GM19035 (cell line): ENCODE measurements around the gene POU2AF1.
A peak's percentile ranks its signal among the peaks of the same experiment; 100 is the strongest.

Experiments used
- ATAC-seq: cut with Tn5 transposase; IDR thresholded peaks from one replicate; pipeline ENCODE4 v1.9.1; 2021; ENCODE audit not compliant: unreplicated experiment

The POU2AF1 gene

DNA sequence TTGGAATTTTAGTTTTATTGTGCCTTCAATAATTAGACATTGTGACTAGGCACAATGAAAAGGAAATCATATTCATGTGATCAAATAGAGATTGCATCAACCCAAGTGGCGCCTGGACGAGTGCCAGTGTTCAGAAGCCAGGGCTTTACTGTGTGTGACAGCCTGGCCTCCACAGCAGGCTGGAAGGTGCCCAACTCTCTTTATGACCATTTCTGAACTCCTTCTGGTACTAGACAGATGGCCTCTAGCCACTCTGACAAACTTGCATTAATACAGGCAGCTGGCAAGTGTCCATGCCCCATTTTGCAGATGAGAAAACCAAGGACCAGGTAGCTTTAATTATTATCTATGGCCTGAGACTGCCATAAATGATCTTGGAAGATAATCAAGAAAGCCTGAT lies 8.3 kb upstream of the POU2AF1 start:
- no peak for ATAC-seq

DNA sequence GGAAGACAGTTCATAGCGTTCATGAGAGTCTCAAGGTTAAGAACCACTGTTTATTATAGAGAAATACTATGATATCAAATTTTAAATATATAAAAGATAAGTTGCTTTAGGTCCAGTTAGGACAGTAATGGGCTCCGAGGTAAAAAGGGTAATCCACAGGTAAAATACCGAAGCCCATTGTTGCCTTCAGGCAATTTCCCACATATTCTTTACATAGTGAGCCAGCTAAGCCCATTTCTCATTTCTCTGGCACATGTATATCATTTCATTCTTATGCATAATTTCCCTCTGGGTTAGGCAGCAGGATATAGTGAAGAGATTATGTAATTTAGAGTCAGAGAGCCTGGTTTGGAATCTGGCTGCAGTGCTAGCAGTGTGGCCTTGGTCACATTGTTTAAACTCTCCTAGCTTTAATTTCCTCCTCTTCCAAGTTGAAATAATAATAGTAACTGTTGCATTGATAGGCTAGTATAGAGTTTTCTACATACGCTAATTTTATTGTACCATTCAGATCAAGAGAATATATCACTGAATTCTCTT lies 7.6 kb upstream of the POU2AF1 start:
- no peak for ATAC-seq

DNA sequence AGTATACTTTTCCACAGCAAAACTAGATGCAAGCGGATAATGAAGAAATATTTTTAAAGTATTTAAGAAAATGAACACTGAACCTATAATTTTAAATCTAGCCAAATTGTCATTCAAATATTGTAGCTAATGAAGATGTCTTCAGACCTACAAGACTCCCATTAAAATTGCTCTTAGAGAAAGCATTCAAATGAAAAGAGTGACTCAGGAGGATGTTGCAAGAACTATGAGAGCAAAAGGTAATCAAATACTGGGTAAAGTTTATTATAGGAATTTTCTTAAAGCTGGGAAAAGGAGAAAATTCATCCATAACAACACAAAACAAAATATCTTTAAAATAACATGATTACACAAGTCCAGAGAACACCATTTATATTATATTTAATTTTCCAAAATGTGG lies 5.4 kb upstream of the POU2AF1 start:
- ATAC-seq = no peak

DNA sequence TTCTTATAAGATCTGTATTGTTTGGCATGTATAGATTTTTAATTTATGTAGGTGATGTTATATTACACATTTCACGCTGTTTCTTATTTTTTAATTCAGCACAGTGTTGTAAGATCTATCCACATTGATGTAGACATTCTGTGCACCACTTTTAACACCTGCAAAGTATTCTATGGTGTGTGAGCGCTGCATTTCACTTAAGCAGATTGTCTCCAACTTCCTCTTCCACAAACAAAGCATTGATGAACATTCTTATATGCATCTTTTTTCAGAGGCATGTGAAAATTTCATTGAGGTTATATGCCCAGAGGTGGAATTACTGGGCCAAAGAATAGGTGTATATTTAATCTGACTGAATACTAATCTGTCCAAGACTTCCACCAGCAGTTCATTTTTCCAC lies 3.4 kb upstream of the POU2AF1 start:
- ATAC-seq = no peak

DNA sequence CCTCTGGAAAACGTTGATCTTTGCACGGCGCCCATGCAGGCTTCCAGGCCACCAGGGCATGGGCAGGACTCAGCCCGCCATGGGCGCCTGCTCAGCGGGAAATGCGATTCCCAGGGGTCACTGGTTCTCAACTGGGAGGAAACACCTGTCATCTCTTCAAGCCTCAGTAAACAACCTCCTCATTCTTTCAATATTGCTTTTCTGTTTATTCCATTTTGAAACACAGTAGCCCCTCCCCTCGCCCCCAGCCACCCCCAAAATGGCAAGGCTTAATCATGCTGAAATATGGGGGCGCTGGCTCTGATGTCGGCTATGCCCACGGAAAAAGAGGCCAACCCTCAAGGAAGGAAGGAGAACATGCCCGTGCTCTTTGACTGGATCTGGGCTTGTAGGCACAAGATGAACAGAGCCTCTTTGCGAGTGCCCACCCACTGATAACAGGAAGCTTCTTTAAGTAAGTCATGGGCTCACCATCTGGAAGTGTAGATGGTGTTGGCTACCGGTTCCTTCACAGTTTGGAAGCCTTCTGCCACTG lies 594 bp upstream of the POU2AF1 start:
- peak; percentile 29 for ATAC-seq

DNA sequence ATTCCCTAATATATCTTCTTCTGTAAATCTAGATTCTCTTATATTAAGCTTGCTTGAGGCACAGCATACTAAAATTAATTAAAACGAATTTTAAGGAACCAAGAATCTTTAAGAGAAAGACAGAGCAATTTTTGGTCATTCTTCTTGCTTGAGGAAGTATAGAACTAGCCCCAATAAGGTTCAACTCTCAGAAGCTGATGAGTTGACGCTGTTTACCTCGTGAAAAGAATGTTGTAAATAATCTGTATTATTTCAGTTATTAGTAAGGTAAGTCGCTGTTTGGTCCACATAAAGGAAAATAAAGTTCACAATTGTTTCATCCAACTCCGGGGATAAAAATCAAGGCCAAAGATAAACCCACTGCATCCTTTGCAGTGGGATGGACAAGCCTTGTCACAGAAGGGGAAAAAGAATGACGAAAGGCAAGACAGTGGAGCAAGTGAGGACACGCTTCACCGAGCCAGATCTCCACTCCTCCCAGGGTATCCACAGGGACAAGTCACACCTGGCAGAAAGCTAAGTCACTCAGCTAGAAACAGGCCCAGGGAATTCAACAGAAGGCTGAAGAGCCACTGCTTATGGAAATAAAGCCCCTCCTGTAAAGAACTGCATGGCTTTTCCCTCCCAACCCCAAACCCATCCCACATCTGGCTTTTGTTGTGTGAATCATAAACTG lies 752 bp downstream of the POU2AF1 start:
- peak; percentile 2 for ATAC-seq

DNA sequence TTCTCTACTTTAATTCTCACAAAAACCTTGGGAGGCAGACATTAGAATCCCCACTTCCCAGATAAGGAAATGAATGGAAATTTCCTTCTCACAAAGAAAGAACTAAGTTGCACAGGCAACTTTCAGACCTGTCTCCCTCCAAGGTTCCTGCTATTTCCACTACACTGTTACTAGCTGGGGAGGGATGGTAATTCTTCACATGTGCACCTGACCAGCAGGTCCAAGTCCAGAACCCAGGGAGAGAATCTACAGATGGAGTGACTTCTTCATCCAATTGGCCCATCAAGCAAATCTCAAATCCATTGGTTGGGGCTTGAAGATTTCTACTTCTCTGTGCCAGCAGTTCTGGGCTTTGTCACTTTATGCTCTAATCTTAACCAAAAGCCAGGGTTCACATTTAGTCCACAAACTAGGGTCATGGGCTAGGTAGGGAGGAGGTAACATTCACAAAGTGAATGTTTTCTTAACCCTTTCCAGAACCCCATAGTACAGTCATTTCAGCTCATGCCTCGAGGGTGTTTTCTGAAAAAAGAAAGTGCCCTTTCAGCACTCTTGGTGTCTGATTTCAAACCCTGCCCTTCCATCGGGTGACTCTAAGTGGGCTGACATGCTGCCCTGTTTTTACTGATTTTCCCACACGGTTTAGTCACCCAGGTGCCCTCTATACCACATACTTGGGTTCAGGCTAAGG lies 2.7 kb downstream of the POU2AF1 start:
- no peak for ATAC-seq

DNA sequence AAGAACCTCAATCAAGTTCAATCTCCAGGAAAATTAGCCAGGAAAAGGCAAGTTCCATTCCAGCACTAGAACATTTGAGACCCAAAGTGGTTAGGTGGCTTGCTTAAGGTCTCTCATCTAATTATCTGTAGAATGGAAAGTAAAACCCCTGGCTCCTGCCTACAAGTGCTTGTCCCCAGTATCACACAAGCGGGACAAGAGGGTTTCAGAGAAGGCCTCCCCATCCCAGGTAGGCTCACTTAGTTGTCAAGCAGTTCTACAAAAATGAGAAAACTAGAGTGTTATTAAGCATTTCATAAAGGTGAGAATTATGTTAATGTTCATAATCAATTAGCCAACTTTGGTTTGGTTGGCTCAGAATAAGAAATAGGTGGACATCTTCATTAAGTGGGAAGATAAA lies 5.5 kb downstream of the POU2AF1 start:
- ATAC-seq = no peak

DNA sequence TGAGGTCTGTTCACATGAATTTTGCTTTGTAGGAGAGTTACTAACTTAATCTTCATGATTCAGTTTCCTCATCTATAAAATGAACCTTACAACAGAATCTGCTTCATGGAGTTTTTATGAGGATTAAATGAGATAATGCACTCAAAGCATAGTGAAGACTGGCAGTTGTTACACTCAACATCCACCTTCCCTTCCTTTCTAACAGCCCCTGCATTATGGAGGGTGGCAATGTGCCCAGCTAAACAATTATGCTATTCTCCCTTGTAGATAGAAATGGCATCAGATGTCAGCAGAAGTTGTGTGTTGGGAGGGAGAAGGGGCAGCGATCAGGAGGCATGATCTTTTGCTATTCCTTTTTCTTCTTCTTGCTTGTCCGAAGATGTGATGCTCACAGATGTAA lies 6.5 kb downstream of the POU2AF1 start:
- ATAC-seq = no peak

DNA sequence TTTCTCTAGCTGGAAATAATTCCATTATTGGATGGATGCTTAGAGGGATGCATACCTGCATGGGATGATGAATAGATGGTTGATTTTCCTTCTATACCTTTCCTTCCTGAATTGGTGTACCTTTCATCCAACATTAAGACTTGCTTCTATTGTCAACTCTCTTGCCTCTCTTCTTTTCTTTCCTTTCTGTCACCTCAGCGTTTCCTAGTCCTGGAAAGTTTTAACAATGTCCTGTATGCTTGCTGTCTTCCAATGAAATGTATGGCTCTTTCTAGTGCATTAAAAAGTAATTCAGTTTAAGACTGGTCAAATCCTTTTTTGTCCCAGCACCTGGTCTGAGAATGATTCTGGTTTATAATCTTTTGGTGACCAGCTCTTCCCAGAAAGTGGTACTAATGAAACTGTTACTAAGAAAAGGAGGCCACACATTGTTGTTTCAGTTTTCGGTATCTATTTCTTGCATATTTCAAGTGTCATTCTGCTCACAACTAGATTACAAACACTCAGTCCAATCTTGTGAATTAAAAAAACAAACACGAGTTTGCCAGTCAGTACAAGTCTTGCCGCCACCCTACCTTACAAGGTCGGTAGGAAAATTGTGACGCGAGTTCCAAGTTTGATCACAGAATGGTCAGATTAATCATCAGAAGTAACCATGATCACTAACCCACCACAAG lies 8.0 kb downstream of the POU2AF1 start:
- peak; percentile 36 for ATAC-seq

DNA sequence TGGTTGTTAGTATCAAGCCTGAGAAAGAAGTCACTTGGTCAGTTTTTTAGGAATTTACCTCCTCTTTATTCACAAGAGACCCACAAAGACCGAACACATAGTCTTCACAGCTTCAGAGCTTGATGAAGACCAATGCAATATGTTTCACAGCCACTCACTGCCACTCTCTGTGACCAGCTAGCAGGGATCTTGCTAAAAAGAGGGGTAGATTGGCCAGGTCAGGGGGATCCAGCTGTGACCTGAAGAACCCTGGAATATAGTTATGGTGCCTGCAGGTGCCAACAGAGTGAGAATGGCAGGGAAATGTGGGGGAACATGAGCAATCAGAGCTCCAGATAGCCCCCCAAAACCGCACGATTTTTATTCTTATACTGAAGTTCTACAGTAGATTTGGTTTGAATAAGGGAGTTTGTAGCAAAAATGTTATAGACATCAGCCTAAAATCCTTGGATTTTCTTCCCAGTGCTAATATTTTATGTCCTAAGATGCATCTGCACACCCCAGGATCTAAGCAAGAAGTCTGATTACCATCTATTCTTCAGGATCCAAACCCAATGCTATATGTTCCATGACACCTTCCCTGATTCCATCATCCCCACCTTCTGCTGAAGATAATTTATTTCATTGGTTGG lies 8.7 kb downstream of the POU2AF1 start:
- ATAC-seq = no peak

DNA sequence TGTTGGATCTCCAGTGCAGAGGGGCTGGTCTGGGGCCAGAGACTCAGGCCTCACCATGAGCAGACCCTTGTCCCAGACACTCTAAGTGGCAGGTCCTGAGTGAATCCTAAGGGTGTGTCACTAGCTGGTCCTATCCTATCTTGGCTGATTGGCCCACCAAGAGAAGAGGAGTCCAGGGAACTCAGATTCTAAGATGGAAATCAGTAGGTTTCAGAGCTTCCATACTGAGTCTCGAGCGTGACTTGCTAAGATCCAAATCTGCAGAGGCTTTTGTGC lies 10.9 kb downstream of the POU2AF1 start:
- ATAC-seq = no peak

DNA sequence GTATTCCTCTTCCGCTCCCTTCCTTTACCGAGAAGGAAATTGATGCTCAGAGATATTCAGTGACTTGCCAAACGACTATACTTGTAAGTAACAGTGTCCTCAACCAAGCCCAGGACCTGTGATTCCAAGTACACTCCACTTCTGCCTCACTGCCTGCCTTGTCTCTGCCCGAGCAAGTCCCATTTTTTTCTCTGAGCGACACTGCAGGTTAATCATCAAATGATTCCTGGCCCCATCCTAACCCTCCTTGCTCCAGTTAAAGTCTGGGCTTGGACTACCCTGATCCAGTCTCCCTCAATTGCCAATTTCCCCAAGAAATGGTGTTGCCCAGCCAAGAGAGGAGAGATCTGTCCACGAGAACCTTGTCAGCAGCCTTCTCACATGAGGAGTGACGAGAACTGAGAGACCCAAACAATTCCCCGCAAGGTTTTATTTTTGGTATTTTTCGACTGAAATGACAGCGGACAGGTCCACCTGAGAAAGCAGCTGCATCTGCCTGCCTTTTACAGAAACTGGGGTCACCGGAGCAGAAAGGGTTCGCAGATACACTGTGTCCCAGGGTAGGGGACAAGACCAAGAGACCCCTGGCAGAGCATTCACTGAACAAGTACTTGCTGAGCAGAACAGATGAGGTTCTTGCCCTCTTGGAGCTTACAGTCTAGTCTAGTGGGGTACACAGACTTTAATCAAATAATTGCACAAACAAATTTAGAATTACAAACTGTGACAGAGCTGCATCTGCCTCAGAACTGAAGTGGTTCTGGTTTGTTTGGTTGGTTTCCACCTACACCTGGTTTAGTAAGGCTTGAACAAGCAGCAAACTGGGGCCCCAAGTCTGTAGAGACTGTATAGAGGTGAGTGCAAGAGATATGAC lies 11.4 kb downstream of the POU2AF1 start:
- peak; percentile 51 for ATAC-seq

DNA sequence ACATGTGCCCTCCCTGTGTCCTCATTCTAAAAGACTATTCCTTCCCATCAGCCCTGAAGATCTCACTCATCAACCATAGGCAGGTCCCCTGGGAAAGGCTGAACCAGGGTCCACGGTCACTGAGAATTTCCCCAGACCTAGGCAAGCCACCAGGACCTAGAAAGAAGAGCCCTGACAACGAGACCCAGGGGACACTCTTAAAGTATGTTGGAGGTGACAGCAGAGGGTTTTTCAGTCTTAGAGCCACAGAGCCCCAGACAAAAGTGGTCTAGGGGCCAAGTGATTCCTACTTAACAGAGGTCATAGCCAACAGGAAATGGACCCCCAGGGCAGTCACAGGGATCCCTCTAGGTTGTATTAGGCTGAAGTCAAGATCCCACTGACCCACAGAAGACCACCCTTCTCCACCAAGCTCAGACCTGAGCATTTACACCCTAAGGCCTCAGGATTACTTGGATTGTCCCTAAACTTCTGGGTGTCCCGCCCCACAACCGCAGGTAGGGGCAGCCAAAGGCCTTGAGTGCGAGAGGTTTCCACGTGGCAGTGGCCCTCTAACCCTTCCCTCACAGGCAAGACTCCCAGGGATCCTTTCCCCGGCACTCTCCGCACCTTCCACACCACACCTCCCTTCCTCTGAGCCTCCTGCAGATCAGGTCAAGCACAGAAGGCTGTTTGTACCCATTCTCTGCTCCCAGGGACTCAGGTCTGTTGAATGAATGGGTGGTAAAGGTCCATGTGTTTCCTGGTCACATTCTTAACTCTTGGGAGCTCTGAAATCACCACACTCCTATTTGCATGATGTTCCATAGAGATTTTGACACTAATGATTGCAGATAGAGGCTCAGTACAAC lies 12.3 kb downstream of the POU2AF1 start:
- ATAC-seq = no peak

DNA sequence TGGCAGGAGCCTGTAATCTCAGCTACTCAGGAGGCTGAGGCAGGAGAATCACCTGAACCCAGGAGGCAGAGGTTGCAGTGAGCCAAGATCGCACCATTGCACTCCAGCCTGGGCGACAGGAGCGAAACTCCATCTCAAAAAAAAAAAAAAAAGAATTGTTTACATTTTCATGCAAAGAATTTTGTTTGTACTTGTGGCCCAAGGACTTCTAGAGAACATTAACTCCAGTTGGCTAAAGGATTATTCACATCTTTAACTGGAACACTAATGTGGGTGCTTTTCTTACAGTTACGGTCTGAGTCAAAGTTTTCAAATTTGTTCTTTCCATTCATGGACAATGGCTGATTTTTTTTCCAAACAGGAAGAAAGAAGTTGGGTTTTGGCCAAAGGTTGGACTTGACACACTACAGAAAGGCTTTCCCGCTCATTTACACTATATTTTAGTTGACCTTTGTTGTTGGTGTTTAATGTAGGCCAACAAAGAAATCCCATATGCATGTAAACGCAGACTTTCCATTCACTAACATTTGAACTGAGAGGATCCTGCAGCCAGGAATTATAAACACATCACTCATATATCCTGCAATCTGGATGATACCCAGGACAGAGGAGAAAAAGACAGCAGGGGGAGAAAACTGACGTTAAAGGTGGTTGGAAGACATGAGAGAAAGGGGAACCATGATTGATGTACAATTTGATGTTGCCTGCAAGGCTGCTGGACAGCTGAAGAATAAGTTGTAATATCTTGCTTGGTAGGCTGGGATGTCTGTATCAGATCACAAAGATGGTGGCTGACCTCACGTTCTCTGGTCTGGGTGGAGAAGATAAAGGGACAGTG lies 13.1 kb downstream of the POU2AF1 start:
- no peak for ATAC-seq

DNA sequence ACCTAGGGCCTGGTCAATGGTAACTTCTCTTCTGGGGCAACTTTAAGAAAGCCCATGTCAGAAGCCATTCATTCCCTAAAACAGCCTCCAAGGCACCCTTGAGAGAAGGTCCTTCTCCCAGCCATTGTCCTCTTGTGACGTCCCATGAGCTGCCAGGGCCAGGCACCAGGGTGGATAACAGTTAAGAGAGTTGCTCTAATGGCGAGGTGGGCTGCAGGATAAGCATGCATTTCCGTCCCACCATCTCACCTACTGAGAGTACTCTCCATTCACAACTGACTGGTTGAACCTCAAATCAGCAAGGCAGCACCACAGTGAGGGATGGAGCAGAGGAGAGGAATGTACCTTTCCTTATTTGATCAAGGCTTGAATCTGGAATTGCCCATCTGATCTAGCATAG lies 14.6 kb downstream of the POU2AF1 start:
- ATAC-seq = no peak

DNA sequence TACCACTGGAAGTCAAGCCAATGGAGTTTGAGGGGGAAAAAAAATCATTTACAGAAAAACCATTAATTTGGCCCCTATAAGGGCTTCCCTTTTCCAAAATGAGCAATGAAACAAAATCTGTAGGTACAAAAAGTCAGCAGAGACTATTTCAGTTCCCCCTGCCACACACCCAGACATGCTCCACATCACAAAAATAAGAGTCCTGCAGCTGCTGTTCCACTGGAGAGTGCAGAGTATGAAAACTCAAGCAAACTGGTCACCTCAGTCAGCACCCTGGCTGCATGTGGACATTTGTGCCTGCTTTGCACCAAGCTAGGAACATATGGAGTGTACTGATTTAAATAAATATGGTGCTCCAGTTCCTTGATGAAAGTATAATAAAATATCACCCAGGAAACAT lies 15.1 kb downstream of the POU2AF1 start:
- ATAC-seq = no peak

DNA sequence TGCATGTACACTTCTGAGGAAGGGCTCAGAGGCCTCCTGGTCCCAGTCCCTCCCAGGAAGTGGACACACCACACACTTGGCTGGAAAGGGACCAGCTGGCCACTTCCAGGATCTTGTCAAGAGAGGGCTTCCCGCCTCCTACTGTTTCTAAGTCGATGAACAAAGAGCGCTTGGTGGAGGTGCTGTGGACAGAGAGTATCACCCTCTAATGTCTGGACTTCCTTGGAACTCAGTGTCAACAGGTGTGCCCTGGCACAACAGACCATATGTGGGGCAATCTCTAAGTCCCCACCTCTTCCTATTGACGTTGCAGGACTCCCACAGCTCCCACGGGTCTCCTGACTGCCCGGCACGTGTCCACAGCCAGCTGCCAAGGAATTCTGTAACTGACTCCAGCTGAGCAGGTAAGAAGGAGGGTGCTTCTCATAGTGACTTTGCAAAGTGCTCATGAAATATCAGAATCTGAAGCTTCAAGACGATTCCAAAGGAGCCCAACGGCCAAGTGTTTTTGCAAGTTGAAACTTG lies 16.1 kb downstream of the POU2AF1 start:
- no peak for ATAC-seq

DNA sequence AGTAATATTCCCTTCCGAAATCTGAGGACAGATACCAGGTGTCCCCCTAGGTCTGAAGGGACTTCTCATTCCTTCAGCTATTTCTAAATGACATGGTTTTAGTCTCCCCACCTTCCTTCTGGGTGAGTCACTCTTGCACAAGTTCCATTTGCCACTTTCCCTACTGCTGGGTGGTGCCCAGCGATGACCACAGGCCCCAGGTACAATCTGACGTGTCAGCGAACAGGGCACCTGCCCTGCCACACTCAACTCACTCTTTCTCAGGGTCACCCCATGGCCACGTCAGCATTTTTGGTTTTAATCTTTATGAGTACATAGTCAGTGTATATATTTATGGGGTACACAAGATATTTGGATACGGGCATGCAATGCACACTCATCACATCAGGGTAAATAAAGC lies 17.2 kb downstream of the POU2AF1 start:
- ATAC-seq = no peak
